GM12873 (cell line): ENCODE results near the gene CRMP1.

Experiments used
- CTCF ChIP-seq: IDR thresholded peaks from 2 replicates; pipeline ENCODE4 v1.5.1; 2012; ENCODE audit warnings: low read depth, mild to moderate bottlenecking, moderate library complexity, low read length, control low read depth; ENCODE audit not compliant: insufficient read depth; ENCODE audit errors: missing control alignments

Gene CRMP1

GRCh38 chr4:5785806-5786680, 106.8 kb downstream of the CRMP1 start:
- no peak for TF ChIP-seq CTCF

GRCh38 chr4:5784960-5785611, 107.8 kb downstream of the CRMP1 start:
- no peak for TF ChIP-seq CTCF

GRCh38 chr4:5784021-5784420, 108.9 kb downstream of the CRMP1 start:
- TF ChIP-seq CTCF: no peak

- TF ChIP-seq CTCF: no peak
Measured at GRCh38 chr4:5783486-5783885, 109.4 kb downstream of the CRMP1 start.

GRCh38 chr4:5782829-5783476, 109.9 kb downstream of the CRMP1 start:
- no peak for TF ChIP-seq CTCF

- TF ChIP-seq CTCF: no peak
Measured at GRCh38 chr4:5781691-5782090, 111.2 kb downstream of the CRMP1 start.
